Kidney (tissue), 14 donors: ENCODE data around the gene ANO4. TPM values are rescaled to one million over a fixed set of nuclear protein-coding genes. Genes with fewer than 3 reads are reported as not detected.

Experiments used
- DNase-seq, 5 donors: peaks; one replicate each; pipeline ENCODE4 v3.0.0-alpha.2; 2013 to 2020
- FAIRE-seq: peaks from 2 replicates; lab custom pipeline; 2012; peaks lifted over from hg19 to GRCh38; lab: Jason Lieb, UNC
- H3K27ac ChIP-seq, 2 donors: one replicate each; pipeline ENCODE4 v1.7.0; 2013; ENCODE audit warnings: low read depth in 2 of 2, low read length in 2 of 2, inconsistent platforms in 1 of 2
- H3K27me3 ChIP-seq: one replicate; pipeline ENCODE4 v1.7.1; 2013; ENCODE audit warnings: low read length, inconsistent platforms; ENCODE audit not compliant: control insufficient read depth, insufficient read depth
- H3K36me3 ChIP-seq, 3 donors: one replicate each; pipeline versions ENCODE4 v1.7.0 to v1.7.1; 2013; ENCODE audit warnings: low read length in 3 of 3, control low read depth in 1 of 3, inconsistent platforms in 1 of 3; ENCODE audit not compliant: insufficient read depth in 3 of 3, control insufficient read depth in 2 of 3
- H3K4me1 ChIP-seq, 3 donors: one replicate each; pipeline versions ENCODE4 v1.7.0 to v1.7.1; 2013; ENCODE audit warnings: low read length in 3 of 3, inconsistent platforms in 1 of 3, low read depth in 1 of 3; ENCODE audit not compliant: control insufficient read depth in 2 of 3, insufficient read depth in 2 of 3
- H3K4me3 ChIP-seq, 3 donors: one replicate each; pipeline versions ENCODE4 v1.7.0 to v1.8.1; 2013; ENCODE audit warnings: low read length in 3 of 3, control low read depth in 1 of 3, inconsistent platforms in 1 of 3
- H3K9ac ChIP-seq, 3 donors: one replicate each; pipeline versions ENCODE4 v1.7.0 to v1.7.1; 2013; ENCODE audit warnings: low read length in 3 of 3, control low read depth in 1 of 3, inconsistent platforms in 1 of 3
- H3K9me3 ChIP-seq, 3 donors: one replicate each; pipeline versions ENCODE4 v1.7.0 to v1.7.1; 2013; ENCODE audit warnings: low read length in 3 of 3, control low read depth in 1 of 3, inconsistent platforms in 1 of 3; ENCODE audit not compliant: control insufficient read depth in 2 of 3, insufficient read depth in 1 of 3
- intact Hi-C: fragments of 100-400 bp; cut with DNase I; formaldehyde crosslinking; loops from one replicate; pipeline ENCODE4 v1.11.1; 2022
- polyA plus RNA-seq: library from polyadenylated mRNA; stranded (reverse); fragments of 350-450 nt; fragmentation: Illumina TruSeq; extraction: RNeasy Lipid Tissue Mini Kit (QIAGEN cat#74804); gene quantifications from one replicate; pipeline ENCODE4 v1.2.3, GENCODE V29; 2014; ENCODE audit warnings: low read depth, low replicate concordance; ENCODE audit not compliant: insufficient read depth
- total RNA-seq: library from RNA; stranded (reverse); fragmentation: NEBNext Ultra II Directional; extraction: Animal tissue kit (Norgen Biotek cat#: 25700); gene quantifications from one replicate; pipeline ENCODE4 v1.2.1, GENCODE V29; 2021
- TF ChIP-seq, protein P1 (sequence below): IDR thresholded peaks from 3 replicates; pipeline ENCODE4 v1.5.1; 2012; ENCODE audit warnings: mild to moderate bottlenecking, moderate library complexity, borderline replicate concordance; ENCODE audit not compliant: insufficient read depth; ENCODE audit errors: extremely low read depth
- donor health status: control.
- donor health status: control.
- donor health status: control.
- donor health status: control.
- donor health status: control.
- donor health status: DM: yes; HTN: yes; CAD: no.
- donor health status: Normal renal cell carcinoma (clear cell type).

ANO4 gene
- total and polyA plus RNA-seq, 2 donors from 2014 or later, result 0.82 to 2.9 TPM

- FAIRE-seq, result no peak
- Histone ChIP-seq H3K4me1 (no peaks in the 10 kb centered on the region), H3K27me3 (no peaks in the 10 kb centered on the region), H3K9ac (no peak overlapping the region), H3K27ac (no peak overlapping the region), H3K36me3 (no peaks in the 10 kb centered on the region), H3K9me3 (no peaks in the 10 kb centered on the region), H3K4me3 (no peak overlapping the region)
- intact Hi-C loops, result no loop called here
- peak in 2 of 5 donors; percentile 42 to 43 for DNase-seq
- TF ChIP-seq, protein P1, sequence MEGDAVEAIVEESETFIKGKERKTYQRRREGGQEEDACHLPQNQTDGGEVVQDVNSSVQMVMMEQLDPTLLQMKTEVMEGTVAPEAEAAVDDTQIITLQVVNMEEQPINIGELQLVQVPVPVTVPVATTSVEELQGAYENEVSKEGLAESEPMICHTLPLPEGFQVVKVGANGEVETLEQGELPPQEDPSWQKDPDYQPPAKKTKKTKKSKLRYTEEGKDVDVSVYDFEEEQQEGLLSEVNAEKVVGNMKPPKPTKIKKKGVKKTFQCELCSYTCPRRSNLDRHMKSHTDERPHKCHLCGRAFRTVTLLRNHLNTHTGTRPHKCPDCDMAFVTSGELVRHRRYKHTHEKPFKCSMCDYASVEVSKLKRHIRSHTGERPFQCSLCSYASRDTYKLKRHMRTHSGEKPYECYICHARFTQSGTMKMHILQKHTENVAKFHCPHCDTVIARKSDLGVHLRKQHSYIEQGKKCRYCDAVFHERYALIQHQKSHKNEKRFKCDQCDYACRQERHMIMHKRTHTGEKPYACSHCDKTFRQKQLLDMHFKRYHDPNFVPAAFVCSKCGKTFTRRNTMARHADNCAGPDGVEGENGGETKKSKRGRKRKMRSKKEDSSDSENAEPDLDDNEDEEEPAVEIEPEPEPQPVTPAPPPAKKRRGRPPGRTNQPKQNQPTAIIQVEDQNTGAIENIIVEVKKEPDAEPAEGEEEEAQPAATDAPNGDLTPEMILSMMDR, result no peak
Measured at GRCh38 chr12:101074940-101075680, 280.5 kb downstream of the ANO4 start.

GRCh38 chr12:101076921-101077320 is 282.3 kb downstream of the ANO4 start:
- no peak for FAIRE-seq
- Histone ChIP-seq H3K4me3 (no peak overlapping the region), H3K9me3 (no peaks in the 10 kb centered on the region), H3K36me3 (no peaks in the 10 kb centered on the region), H3K27me3 (no peaks in the 10 kb centered on the region), H3K4me1 (no peaks in the 10 kb centered on the region), H3K9ac (no peak overlapping the region), H3K27ac (no peak overlapping the region)
- DNase-seq, result peak in 4 of 5 donors; percentile 73 to 90 (median 82)
- TF ChIP-seq, protein P1, result no peak
- intact Hi-C loops, result no loop called here

DNA sequence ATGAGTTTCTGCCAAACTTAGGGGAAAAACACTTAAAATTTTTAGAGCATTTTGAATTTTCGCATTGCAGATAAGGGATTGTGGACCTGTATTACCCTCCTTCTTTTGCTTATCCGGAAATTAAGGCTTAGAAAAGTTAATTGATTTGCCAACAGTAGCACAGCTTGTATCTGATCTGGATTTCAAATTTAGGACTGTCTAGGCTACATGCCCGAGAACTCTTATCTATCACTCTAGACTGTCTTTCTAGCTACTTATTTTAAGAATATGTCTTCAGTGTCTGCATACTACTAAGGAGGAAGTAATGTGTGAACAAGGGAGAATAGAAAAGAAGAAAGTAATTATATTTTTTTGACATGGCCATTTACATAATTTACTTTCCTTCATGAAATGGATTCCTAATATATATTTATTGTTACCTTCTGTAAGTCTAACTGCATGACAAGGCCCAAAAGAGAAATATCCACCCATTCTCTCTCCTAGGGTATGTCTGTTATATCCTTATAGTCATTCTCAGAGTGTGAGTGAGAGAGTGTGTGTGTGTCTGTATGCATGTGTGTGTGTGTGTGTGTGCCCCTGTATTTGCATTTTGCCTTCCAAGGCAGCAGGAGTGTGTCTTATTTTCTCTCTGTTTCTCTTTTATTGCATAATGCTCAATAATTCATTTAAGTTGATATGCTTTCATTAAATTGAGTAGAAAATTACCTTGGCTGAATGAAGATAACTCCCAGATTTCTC is 283.4 kb downstream of the ANO4 start:
- TF ChIP-seq, protein P1, result no peak
- Histone ChIP-seq H3K9me3 (no peaks in the 10 kb centered on the region), H3K9ac (no peak overlapping the region), H3K27me3 (no peaks in the 10 kb centered on the region), H3K27ac (no peak overlapping the region), H3K4me1 (no peaks in the 10 kb centered on the region), H3K4me3 (no peak overlapping the region), H3K36me3 (no peaks in the 10 kb centered on the region)
- DNase-seq (no peak), FAIRE-seq (no peak)
- intact Hi-C loops, result no loop called here
